Measurements from ENCODE around the gene PDZRN4. TPM values are rescaled to one million over a fixed set of nuclear protein-coding genes. Genes with fewer than 3 reads are reported as not detected.
"Not testable (repeated sequence)": the region's sequence is repeated elsewhere in the genome, so short reads cannot be mapped to it uniquely, and the experiment has no call there.

PDZRN4 gene
- polyA plus RNA-seq, 1 donor: 2.6 TPM

- no peak for DNase-seq (ENCODE audit: low read depth)
Observed at GRCh38 chr12:41563051-41563450, 374.9 kb downstream of the PDZRN4 start.

DNA sequence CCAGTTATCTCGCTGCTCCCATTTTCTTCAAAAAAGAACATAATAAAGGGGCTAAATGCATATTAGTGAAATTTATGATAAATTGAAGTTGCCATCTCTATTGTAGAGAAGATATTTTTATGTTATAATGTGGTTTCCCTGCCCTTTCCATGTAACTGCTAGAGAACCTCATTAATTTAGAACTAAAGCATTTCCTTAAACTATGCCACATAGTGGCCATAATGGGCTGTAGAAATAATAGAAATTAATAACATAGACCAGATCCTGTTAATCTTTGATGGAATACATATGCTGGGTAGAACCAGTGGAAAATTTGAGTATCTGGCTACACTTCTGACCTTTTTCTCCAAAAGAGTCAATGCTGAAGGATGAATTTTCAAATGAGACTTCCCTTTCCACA is 376.7 kb downstream of the PDZRN4 start:
- DNase-seq (ENCODE audit: low read depth): no peak

DNA sequence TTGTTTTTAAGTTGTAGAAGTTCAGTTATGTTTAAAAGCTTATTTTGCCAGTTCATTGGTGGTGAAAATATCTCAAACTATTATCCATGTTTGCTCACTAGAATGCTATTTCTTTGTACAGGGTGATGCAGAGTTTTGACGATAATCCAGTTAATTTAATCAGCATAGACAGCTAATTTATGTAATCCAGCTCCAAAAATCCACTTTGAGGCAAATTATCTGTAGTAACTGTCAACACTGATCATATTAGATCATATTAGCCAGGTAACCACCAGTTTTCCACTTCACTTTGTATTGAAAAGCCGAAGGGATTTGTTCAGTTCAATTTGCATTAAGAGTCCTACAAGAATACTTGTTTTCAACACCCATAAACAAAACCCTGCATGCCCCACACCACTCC is 378.6 kb downstream of the PDZRN4 start:
- DNase-seq (ENCODE audit: low read depth): no peak

DNA sequence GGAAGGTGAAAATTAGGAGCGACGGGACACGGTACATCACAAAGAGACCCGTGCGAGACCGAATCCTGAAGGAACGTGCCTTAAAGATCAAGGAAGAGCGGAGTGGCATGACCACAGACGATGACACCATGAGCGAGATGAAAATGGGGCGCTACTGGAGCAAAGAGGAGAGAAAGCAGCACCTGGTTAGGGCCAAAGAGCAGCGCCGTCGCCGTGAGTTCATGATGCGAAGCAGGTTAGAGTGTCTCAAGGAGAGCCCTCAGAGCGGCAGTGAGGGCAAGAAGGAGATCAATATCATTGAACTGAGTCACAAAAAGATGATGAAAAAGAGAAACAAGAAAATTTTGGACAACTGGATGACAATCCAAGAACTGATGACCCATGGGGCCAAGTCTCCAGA is 385.3 kb downstream of the PDZRN4 start:
- DNase-seq (ENCODE audit: low read depth): no peak

GRCh38 chr12:41576925-41577324 is 388.8 kb downstream of the PDZRN4 start:
- DNase-seq (ENCODE audit: low read depth): no peak

DNA sequence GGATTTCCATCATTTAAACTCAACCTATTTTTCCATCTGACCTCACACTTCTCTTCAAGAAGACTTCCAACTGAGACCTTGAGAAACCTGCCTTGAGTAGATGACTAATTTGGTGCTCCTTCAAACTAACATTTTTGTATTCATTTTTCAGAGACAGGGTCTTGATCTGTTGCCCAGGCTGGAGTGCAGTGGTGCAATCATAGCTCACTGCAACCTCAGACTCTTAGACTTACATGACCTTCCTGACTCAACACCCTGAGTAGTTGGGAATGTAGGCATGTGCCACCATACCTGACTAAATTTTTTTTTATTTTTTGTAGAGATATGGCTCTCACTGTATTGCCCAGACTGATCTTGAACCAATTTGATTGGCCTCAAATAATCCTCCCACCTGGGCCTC is 389.9 kb downstream of the PDZRN4 start:
- no peak for DNase-seq (ENCODE audit: low read depth)

DNA sequence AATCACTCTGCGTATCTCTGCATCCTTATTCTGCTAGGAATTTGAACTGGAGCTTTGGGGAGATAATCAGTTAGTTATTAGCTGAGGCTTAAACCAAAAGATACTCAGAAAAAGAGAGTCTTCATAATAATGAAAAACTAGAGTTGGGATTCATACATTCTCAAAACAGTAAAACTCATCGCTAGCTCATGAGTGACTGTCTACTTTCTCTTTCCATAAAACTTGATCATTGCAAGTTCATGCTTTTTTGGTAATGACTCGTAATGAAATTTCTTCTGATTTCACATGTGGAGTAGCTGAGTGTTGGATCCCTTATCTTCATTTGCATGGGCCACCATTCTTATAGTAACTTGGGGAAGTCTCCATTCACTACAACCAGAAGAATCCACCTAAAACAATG is 397.7 kb downstream of the PDZRN4 start:
- DNase-seq (ENCODE audit: low read depth): no peak

DNA sequence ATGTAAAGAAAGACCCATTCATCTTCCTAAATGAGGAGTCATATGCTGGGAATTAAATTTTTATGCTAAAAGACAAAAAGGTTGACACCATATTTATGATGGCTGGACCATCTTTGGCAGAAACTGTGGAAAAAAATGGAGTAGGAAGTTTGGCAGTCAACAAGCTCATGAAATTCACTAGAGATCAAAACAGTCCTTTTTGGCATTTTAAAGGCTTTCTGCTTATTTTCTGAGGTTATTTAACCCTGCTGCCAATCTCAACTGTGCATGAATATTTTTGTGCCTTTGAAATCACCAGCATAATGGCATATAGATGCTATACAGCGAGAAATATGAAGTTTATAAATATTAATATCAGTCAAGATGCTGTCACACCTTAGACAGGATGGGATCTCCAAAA is 399.5 kb downstream of the PDZRN4 start:
- no peak for DNase-seq (ENCODE audit: low read depth)

DNA sequence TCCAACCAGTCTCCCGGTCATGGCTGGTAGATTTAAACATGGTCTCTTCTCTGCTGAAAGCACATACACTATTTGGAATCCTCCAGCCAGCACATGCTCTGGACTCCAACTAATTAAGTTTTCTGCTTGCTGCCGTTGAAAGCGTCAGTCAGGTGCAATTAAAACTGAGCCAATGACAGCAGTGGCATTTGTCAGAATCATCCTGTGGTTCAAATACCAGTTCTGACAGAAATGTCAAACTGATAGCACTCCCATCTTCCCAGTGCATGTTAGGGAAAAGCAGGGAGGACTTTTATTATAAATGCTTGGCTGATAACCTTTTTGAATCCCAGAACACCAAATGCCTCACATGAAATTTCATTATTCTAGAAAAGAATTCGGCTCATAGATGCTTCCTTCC is 401.8 kb downstream of the PDZRN4 start:
- DNase-seq (ENCODE audit: low read depth): no peak

DNA sequence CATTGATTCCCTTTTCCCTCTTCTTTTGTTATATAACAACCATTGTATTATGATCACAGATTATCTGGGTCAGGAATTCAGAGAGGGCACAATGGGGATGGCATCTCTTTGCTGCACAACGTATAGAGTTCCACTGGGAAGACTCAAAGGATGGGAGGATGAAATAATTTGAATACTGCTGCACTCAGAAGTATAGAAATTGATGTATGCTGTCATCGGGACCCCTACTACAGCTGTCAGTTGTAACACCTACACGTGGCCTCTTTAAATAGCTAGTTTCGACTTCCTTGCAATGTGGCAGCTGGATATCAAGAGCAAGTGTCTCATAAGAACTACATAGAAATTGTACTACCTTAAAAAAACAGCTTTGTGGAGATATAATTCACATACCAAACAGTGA is 408.1 kb downstream of the PDZRN4 start:
- no peak for DNase-seq (ENCODE audit: low read depth)

DNA sequence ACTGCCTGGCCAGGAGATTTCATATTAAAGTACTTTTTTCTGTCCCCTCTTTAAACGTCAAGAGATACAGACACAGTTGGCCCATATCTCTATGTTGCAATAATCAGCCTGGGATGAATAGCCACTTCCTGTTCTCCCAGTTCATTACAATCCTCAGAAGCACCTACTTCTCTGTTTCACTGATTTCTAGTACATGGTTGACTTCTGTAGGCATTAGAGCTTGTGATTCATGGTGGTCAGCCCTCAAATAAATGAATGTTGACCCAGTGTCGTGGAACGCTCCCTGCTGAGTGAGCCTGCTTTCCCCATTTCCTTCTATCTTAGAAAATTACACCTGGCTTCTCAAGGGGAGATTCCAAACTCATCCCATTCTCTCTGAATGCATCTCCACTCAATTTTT is 416.7 kb downstream of the PDZRN4 start:
- DNase-seq (ENCODE audit: low read depth): no peak

DNA sequence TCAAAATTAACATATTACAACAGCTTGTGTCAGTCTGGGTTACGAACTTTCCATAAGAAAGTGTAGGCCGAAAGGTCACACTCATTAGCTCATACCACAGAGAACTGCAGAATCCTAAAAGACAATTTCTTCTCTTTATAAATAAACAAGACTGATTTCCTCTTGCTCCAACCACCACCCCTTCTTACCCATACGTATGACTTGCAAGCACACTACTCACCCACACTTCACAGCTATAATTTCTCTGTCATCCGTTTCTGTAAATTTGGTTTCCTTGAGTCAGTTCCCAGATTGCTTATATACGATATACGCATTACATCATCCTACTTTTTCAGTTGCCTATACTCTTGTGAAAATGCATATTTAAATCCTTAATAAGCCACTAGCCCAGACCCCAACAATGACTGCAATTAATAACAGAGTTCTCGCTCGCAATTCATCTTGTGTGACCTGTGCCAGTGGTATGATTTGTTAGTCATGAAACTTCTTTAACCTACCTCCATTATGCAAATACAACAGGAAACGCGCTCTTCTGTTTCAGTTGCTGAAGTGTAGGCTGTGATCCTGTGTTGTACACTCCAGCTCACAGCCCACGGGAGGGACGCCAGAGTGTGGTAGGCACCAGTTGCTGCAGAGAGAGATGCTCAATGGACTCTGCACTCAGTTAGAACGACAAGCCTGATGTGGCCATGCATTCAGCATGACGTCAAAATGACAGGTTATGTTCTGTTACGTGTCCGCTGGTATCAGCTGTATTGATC is 417.6 kb downstream of the PDZRN4 start:
- DNase-seq (ENCODE audit: low read depth): no peak

DNA sequence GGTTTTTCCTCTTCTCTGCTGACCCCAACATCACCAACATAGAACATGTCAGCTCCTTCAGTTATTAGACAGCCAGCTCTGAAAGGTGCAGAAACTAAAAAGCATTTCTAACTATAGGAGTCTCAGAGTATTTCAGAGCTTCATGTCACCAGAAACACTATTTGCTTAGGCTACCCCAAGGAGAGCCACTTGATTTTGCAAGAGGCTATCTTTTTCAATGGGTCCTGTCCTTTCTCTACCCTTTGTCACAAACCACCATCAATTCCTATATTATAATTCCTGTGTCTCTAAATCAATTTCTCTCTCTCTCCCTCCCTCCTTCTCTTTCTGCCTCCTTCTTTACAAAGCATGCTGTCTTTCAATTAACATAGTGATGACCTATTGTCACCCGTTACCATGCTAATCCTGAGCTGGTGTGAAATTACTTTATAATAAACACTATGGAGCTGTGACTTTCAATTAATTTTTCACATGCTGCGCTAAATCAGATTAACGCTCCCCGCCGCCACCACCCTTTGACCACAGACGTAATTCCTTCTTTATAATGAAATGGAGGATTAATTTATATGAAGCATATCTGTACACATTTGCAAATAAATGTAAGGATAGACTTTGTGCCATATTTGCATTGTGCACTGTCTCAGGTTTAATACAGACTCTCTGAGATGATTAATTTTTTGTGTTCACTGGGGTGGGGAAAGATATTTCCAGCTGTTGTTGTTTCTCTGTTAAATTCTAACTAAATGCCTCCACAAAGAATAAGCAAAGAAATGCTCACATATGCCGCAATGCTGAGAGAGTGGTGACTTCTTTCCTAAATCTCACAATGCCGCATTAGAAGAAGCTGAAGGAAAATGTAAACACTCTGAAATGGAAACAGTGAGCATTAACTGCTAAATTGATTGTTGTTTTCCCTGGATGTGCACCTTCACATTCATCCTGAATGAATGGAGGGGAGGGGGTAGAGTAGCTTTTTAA is 418.6 kb downstream of the PDZRN4 start:
- DNase-seq (ENCODE audit: low read depth): no peak

- no peak for DNase-seq (ENCODE audit: low read depth)
Observed at GRCh38 chr12:41612892-41613557, 424.9 kb downstream of the PDZRN4 start.

GRCh38 chr12:41615174-41615573 is 427.1 kb downstream of the PDZRN4 start:
- not testable (repeated sequence) for DNase-seq (ENCODE audit: low read depth)

DNA sequence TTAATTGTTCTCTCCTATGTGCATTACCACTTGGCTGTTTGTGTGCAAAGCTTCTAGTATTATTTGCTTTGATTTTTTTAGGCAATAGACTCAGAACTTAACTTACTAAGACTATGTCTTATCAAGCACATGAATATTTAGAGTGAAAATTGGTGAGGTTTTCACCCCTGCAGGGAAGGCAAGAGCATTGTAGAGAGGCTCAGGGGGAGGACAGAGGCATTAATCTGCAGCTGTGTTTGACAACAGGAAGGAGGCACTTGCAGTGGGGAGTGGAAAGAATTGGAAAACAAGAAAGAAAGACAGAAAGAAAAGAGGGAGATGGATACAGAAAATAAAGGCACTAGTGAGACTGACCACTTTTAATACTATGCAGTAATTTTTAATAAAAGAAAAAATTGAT is 431.6 kb downstream of the PDZRN4 start:
- DNase-seq (ENCODE audit: low read depth): no peak

GRCh38 chr12:41621291-41621690 is 433.2 kb downstream of the PDZRN4 start:
- no peak for DNase-seq (ENCODE audit: low read depth)

Measured in forelimb muscle (tissue), 1 donor.